Tibial nerve (tissue), 4 donors: ENCODE data around the gene SHOX.
"Not testable (repeated sequence)": the region's sequence is repeated elsewhere in the genome, so short reads cannot be mapped to it uniquely, and the experiment has no call there.

Experiments
- EP300 ChIP-seq, 2 donors: sonication (generic); formaldehyde crosslinking; IDR thresholded peaks; one replicate each; pipeline ENCODE4 v1.6.1; 2017; ENCODE audit warnings: antibody characterized with exemption in 2 of 2, mild to moderate bottlenecking in 1 of 2
- POLR2A ChIP-seq, 2 donors: fragments of 450-650 bp; IDR thresholded peaks; one replicate each; pipeline ENCODE4 v1.6.1; 2017; ENCODE audit warnings: antibody characterized with exemption in 2 of 2, mild to moderate bottlenecking in 2 of 2, moderate library complexity in 2 of 2
- TF ChIP-seq, protein P1 (sequence below), 5 experiments: fragments of 200-600 bp in 3 of 5; fragments of 450-650 bp in 2 of 5; sonication (generic) in 3 of 5; IDR thresholded peaks; one replicate each; pipeline ENCODE4 v1.5.1; 2016 to 2019; ENCODE audit warnings: antibody characterized with exemption in 5 of 5, mild to moderate bottlenecking in 3 of 5, moderate library complexity in 2 of 5

GRCh38 chrX:604616-605015 is 26.0 kb upstream of the SHOX start:
- TF ChIP-seq, protein P1, sequence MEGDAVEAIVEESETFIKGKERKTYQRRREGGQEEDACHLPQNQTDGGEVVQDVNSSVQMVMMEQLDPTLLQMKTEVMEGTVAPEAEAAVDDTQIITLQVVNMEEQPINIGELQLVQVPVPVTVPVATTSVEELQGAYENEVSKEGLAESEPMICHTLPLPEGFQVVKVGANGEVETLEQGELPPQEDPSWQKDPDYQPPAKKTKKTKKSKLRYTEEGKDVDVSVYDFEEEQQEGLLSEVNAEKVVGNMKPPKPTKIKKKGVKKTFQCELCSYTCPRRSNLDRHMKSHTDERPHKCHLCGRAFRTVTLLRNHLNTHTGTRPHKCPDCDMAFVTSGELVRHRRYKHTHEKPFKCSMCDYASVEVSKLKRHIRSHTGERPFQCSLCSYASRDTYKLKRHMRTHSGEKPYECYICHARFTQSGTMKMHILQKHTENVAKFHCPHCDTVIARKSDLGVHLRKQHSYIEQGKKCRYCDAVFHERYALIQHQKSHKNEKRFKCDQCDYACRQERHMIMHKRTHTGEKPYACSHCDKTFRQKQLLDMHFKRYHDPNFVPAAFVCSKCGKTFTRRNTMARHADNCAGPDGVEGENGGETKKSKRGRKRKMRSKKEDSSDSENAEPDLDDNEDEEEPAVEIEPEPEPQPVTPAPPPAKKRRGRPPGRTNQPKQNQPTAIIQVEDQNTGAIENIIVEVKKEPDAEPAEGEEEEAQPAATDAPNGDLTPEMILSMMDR (IDR thresholded peaks at IDR 0.05) = not testable (repeated sequence)
- TF ChIP-seq POLR2A, EP300 (IDR thresholded peaks at IDR 0.05): not testable (repeated sequence)
